ENCODE data around the gene PCDHGB3. TPM values are rescaled to one million over a fixed set of nuclear protein-coding genes. Genes with fewer than 3 reads are reported as not detected.

The PCDHGB3 gene
- total and polyA plus RNA-seq, 2 donors (not counting 1 experiment from before 2014, with no cell fraction given): 2.9 to 5.8 TPM

DNA sequence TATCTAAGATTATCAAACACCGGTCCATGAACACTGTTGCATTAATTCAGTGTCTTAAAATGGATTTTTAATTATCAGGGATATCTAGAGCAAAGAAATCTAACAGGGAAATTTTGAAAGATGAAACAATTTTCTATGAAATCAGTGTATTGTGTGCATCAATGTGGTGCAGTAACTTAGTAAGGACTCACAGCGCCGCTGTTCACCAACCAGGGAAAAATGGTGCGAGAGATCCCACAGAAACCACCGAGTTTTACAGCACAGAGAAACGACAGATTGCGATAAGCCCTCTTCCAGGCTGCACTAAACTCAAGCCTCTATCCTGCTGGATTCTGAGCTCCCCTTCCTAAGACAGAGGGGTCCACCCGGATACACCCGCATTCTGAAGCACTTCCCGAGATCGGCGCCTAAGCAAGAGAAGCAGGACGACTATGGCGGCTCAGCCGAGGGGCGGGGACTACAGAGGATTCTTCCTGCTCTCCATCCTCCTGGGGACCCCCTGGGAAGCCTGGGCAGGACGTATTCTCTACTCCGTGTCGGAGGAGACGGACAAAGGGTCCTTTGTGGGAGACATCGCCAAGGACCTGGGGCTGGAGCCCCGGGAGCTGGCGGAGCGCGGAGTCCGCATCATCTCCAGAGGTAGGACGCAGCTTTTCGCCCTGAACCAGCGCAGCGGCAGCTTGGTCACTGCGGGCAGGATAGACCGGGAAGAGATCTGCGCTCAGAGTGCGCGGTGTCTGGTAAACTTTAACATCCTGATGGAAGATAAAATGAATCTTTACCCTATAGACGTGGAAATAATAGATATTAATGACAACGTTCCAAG is 12.6 kb downstream of the PCDHGB3 start, which contains the start of gene PCDHGA7:
PCDHGA7 (plus strand) TSS at position 274 of the 826 bp plus-strand sequence; CDS start at position 432, 158 bp downstream.
- TF ChIP-seq, protein P1, sequence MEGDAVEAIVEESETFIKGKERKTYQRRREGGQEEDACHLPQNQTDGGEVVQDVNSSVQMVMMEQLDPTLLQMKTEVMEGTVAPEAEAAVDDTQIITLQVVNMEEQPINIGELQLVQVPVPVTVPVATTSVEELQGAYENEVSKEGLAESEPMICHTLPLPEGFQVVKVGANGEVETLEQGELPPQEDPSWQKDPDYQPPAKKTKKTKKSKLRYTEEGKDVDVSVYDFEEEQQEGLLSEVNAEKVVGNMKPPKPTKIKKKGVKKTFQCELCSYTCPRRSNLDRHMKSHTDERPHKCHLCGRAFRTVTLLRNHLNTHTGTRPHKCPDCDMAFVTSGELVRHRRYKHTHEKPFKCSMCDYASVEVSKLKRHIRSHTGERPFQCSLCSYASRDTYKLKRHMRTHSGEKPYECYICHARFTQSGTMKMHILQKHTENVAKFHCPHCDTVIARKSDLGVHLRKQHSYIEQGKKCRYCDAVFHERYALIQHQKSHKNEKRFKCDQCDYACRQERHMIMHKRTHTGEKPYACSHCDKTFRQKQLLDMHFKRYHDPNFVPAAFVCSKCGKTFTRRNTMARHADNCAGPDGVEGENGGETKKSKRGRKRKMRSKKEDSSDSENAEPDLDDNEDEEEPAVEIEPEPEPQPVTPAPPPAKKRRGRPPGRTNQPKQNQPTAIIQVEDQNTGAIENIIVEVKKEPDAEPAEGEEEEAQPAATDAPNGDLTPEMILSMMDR (conservative IDR thresholded peaks at IDR 0.05 in 1 of 2, IDR thresholded peaks at IDR 0.05 in 1 of 2; ENCODE audit: low read depth in 1 of 2, low read length in 2 of 2): peak; percentile 51
- no peak for TF ChIP-seq EZH2 (IDR thresholded peaks at IDR 0.05; ENCODE audit: low read length, missing control alignments)
- Histone ChIP-seq H3K4me3 (replicated peaks in 1 of 4; ENCODE audit: control extremely low read depth in 1 of 4, insufficient read depth in 1 of 4, low read depth in 3 of 4, low read length in 4 of 4) (peak within 1 kb of the TSS; percentile 62 to 76 (median 63)), H3K4me2 (ENCODE audit: extremely low read depth, insufficient read depth, low read length) (peak within 1 kb of the TSS; percentile 76), H4K20me1 (ENCODE audit: control insufficient read depth, extremely low read depth, insufficient read depth, low read length) (no peaks in the 10 kb centered on the region), H3K79me2 (ENCODE audit: control insufficient read depth, insufficient read depth, low read length) (no peaks in the 10 kb centered on the region), H3K9ac (ENCODE audit: insufficient read depth, low read length) (no peak within 1 kb of the TSS), H3K4me1 (ENCODE audit: control insufficient read depth, extremely low read depth, insufficient read depth, low read length) (no peaks in the 10 kb centered on the region), H3K27me3 (ENCODE audit: control insufficient read depth, insufficient read depth, low read length) (no peaks in the 10 kb centered on the region), H3K36me3 (ENCODE audit: control insufficient read depth, insufficient read depth, low read length) (no peaks in the 10 kb centered on the region), H2AFZ (ENCODE audit: low read length) (peak within 1 kb of the TSS; percentile 67), H3K9me3 (ENCODE audit: control insufficient read depth, insufficient read depth, low read depth, low read length) (peaks cover 2% of the 10 kb centered on the region), H3K27ac (ENCODE audit: insufficient read depth, low read length) (no peak within 1 kb of the TSS)
- peak; percentile 48 to 54 for DNase-seq (ENCODE audit: low read depth in 2 of 2)

DNA sequence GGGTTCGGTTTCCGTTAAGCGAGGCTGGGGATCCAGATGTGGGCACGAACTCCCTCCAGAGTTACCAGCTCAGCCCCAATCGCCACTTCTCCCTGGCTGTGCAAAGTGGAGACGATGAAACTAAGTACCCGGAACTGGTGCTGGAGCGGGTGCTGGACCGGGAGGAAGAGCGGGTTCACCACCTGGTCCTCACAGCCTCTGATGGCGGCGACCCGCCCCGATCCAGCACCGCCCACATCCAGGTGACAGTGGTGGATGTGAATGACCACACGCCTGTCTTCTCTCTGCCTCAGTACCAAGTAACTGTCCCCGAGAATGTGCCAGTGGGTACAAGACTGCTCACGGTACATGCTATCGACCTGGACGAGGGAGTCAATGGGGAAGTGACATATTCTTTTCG is 13.3 kb downstream of the PCDHGB3 start:
- Histone ChIP-seq H3K36me3 (ENCODE audit: control insufficient read depth, insufficient read depth, low read length) (no peaks in the 10 kb centered on the region), H3K4me1 (ENCODE audit: control insufficient read depth, extremely low read depth, insufficient read depth, low read length) (no peaks in the 10 kb centered on the region), H3K9ac (ENCODE audit: insufficient read depth, low read length) (no peak overlapping the region), H2AFZ (ENCODE audit: low read length) (no peak overlapping the region), H3K79me2 (ENCODE audit: control insufficient read depth, insufficient read depth, low read length) (no peaks in the 10 kb centered on the region), H3K4me2 (ENCODE audit: extremely low read depth, insufficient read depth, low read length) (peak overlapping the region; percentile 44), H4K20me1 (ENCODE audit: control insufficient read depth, extremely low read depth, insufficient read depth, low read length) (no peaks in the 10 kb centered on the region), H3K27ac (ENCODE audit: insufficient read depth, low read length) (no peak overlapping the region), H3K4me3 (replicated peaks in 1 of 4; ENCODE audit: control extremely low read depth in 1 of 4, insufficient read depth in 1 of 4, low read depth in 3 of 4, low read length in 4 of 4) (peak overlapping the region; percentile 62 to 76 (median 63)), H3K9me3 (ENCODE audit: control insufficient read depth, insufficient read depth, low read depth, low read length) (peaks cover 2% of the 10 kb centered on the region), H3K27me3 (ENCODE audit: control insufficient read depth, insufficient read depth, low read length) (no peaks in the 10 kb centered on the region)
- TF ChIP-seq EZH2 (IDR thresholded peaks at IDR 0.05; ENCODE audit: low read length, missing control alignments): no peak
- no peak for DNase-seq (ENCODE audit: low read depth in 2 of 2)

DNA sequence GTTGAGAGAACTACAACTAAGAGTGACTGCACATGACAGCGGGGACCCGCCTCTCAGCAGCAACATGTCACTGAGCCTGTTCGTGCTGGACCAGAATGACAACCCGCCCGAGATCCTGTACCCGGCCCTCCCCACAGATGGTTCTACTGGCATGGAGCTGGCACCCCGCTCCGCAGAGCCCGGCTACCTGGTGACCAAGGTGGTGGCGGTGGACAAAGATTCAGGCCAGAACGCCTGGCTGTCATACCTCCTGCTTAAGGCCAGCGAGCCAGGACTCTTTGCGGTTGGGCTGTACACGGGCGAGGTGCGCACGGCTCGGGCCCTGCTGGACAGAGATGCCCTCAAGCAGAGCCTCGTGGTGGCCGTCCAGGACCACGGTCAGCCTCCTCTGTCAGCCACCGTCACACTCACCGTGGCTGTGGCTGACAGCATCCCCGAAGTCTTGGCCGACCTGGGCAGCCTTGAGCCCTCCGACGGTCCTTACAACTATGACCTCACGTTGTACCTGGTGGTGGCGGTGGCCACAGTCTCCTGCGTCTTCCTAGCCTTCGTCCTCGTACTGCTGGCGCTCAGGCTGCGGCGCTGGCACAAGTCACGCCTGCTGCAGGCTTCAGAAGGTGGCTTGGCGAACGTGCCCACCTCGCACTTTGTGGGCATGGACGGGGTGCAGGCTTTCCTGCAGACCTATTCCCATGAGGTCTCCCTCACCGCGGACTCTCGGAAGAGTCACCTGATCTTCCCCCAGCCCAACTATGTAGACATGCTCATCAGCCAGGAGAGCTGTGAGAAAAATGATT is 14.6 kb downstream of the PCDHGB3 start:
- no peak overlapping the region for H2AFZ ChIP-seq (ENCODE audit: low read length)
- no peak for DNase-seq (ENCODE audit: low read depth in 2 of 2)
- H3K4me3 ChIP-seq (replicated peaks in 1 of 4; ENCODE audit: control extremely low read depth in 1 of 4, insufficient read depth in 1 of 4, low read depth in 3 of 4, low read length in 4 of 4): no peak overlapping the region
- no peaks in the 10 kb centered on the region for H4K20me1 ChIP-seq (ENCODE audit: control insufficient read depth, extremely low read depth, insufficient read depth, low read length)
- H3K27me3 ChIP-seq (ENCODE audit: control insufficient read depth, insufficient read depth, low read length): no peaks in the 10 kb centered on the region
- H3K27ac ChIP-seq (ENCODE audit: insufficient read depth, low read length): no peak overlapping the region
- H3K79me2 ChIP-seq (ENCODE audit: control insufficient read depth, insufficient read depth, low read length): no peaks in the 10 kb centered on the region
- H3K9me3 ChIP-seq (ENCODE audit: control insufficient read depth, insufficient read depth, low read depth, low read length): peaks cover 2% of the 10 kb centered on the region
- no peaks in the 10 kb centered on the region for H3K36me3 ChIP-seq (ENCODE audit: control insufficient read depth, insufficient read depth, low read length)
- TF ChIP-seq, protein P1 (conservative IDR thresholded peaks at IDR 0.05 in 1 of 2, IDR thresholded peaks at IDR 0.05 in 1 of 2; ENCODE audit: low read depth in 1 of 2, low read length in 2 of 2): no peak
- no peak for TF ChIP-seq EZH2 (IDR thresholded peaks at IDR 0.05; ENCODE audit: low read length, missing control alignments)
- H3K4me1 ChIP-seq (ENCODE audit: control insufficient read depth, extremely low read depth, insufficient read depth, low read length): no peaks in the 10 kb centered on the region
- H3K9ac ChIP-seq (ENCODE audit: insufficient read depth, low read length): no peak overlapping the region
- no peak overlapping the region for H3K4me2 ChIP-seq (ENCODE audit: extremely low read depth, insufficient read depth, low read length)

All from fibroblast of lung (primary cell).